ENCODE data around the gene UBXN11.

UBXN11 gene

GRCh38 chr1:26306290-26307229, at the start of gene UBXN11:
Gene UBXN11 (minus strand): TSS chr1:26306636. CDS start chr1:26302883, 3,753 bp downstream.
- DNase-seq (ENCODE audit: low read depth in 2 of 2): peak; percentile 76 to 80

- DNase-seq (ENCODE audit: low read depth in 2 of 2): no peak
Measured at GRCh38 chr1:26356106-26356505, 49.7 kb upstream of the UBXN11 start.

- no peak for DNase-seq (ENCODE audit: low read depth in 2 of 2)
Measured at GRCh38 chr1:26354972-26355371, 48.5 kb upstream of the UBXN11 start.

- DNase-seq (ENCODE audit: low read depth in 2 of 2): no peak
Measured at GRCh38 chr1:26353976-26354820, 47.8 kb upstream of the UBXN11 start, which contains the start of gene CRYBG2. Gene CRYBG2 (minus strand): TSS chr1:26354130. CDS start chr1:26346657, 7,473 bp downstream.

GRCh38 chr1:26353210-26353859, 46.9 kb upstream of the UBXN11 start:
- DNase-seq (ENCODE audit: low read depth in 2 of 2): no peak

- DNase-seq (ENCODE audit: low read depth in 2 of 2): no peak
Measured at GRCh38 chr1:26352338-26352679, 45.9 kb upstream of the UBXN11 start.

- no peak for DNase-seq (ENCODE audit: low read depth in 2 of 2)
Measured at GRCh38 chr1:26351590-26352337, 45.3 kb upstream of the UBXN11 start.

- no peak for DNase-seq (ENCODE audit: low read depth in 2 of 2)
Measured at GRCh38 chr1:26350701-26351589, 44.5 kb upstream of the UBXN11 start.

GRCh38 chr1:26350343-26350700, 43.9 kb upstream of the UBXN11 start:
- DNase-seq (ENCODE audit: low read depth in 2 of 2): no peak

- no peak for DNase-seq (ENCODE audit: low read depth in 2 of 2)
Measured at GRCh38 chr1:26349877-26350244, 43.4 kb upstream of the UBXN11 start.

- DNase-seq (ENCODE audit: low read depth in 2 of 2): no peak
Measured at GRCh38 chr1:26349188-26349876, 42.9 kb upstream of the UBXN11 start.

GRCh38 chr1:26346274-26347033, 40.0 kb upstream of the UBXN11 start:
- DNase-seq (ENCODE audit: low read depth in 2 of 2): no peak

GRCh38 chr1:26345718-26346117, 39.3 kb upstream of the UBXN11 start:
- DNase-seq (ENCODE audit: low read depth in 2 of 2): no peak

GRCh38 chr1:26344147-26344920, 37.9 kb upstream of the UBXN11 start:
- DNase-seq (ENCODE audit: low read depth in 2 of 2): no peak

GRCh38 chr1:26340047-26340481, 33.6 kb upstream of the UBXN11 start:
- no peak for DNase-seq (ENCODE audit: low read depth in 2 of 2)

GRCh38 chr1:26338670-26339069, 32.2 kb upstream of the UBXN11 start:
- DNase-seq (ENCODE audit: low read depth in 2 of 2): no peak

GRCh38 chr1:26337625-26338024, 31.2 kb upstream of the UBXN11 start:
- DNase-seq (ENCODE audit: low read depth in 2 of 2): no peak

GRCh38 chr1:26337206-26337535, 30.7 kb upstream of the UBXN11 start:
- DNase-seq (ENCODE audit: low read depth in 2 of 2): no peak
